ENCODE measurements around the gene SIL1. TPM values are rescaled to one million over a fixed set of nuclear protein-coding genes. Genes with fewer than 3 reads are reported as not detected.

The SIL1 gene
- total RNA-seq, 1 experiment from 2014 or later, result 46.5 TPM

GRCh38 chr5:138955013-138955660 lies 243.0 kb downstream of the SIL1 start:
- Histone ChIP-seq H3K27me3 (ENCODE audit: insufficient read depth, low read depth) (no peaks in the 10 kb centered on the region), H3F3A (ENCODE audit: insufficient read depth, low read depth) (no peaks in the 10 kb centered on the region), H3K36me3 (ENCODE audit: low read depth) (no peaks in the 10 kb centered on the region), H2AFZ (no peak overlapping the region), H3K4me2 (no peak overlapping the region), H3K27ac (no peak overlapping the region), H3K9me2 (ENCODE audit: insufficient read depth) (0 out of 2 replicates have a peak, but pooled peaks cover 3% of the 10 kb centered on the region), H3K9me3 (ENCODE audit: insufficient read depth, low read depth) (no peaks in the 10 kb centered on the region), H3K4me1 (replicated peaks; ENCODE audit: insufficient read depth) (no peaks in the 10 kb centered on the region), H4K20me1 (ENCODE audit: insufficient read depth) (no peaks in the 10 kb centered on the region), H3K4me3 (no peak overlapping the region), H3K79me2 (ENCODE audit: low read depth) (no peaks in the 10 kb centered on the region)
- ChIA-PET CTCF (no interaction called here), POLR2A (ENCODE audit: unreplicated experiment) (no interaction called here)
- DNase-seq, result no peak
- no peak for TF ChIP-seq CTCF (conservative IDR thresholded peaks at IDR 0.05)
- no peak for TF ChIP-seq EZH2 (IDR thresholded peaks at IDR 0.05; ENCODE audit: low read depth)
- no TSS peak for BruUV-seq (replicated peaks)
- intact Hi-C loops (cut with micrococcal nuclease; ENCODE audit: unreplicated experiment), result no loop called here

- no peak for DNase-seq
- Histone ChIP-seq H3K9me2 (ENCODE audit: insufficient read depth) (0 out of 2 replicates have a peak, but pooled peaks cover 3% of the 10 kb centered on the region), H3K79me2 (ENCODE audit: low read depth) (no peaks in the 10 kb centered on the region), H3K4me1 (replicated peaks; ENCODE audit: insufficient read depth) (no peaks in the 10 kb centered on the region), H3K9me3 (ENCODE audit: insufficient read depth, low read depth) (no peaks in the 10 kb centered on the region), H2AFZ (no peak overlapping the region), H3F3A (ENCODE audit: insufficient read depth, low read depth) (no peaks in the 10 kb centered on the region), H3K4me2 (no peak overlapping the region), H3K27ac (no peak overlapping the region), H3K36me3 (ENCODE audit: low read depth) (no peaks in the 10 kb centered on the region), H3K4me3 (no peak overlapping the region), H3K27me3 (ENCODE audit: insufficient read depth, low read depth) (no peaks in the 10 kb centered on the region), H4K20me1 (ENCODE audit: insufficient read depth) (no peaks in the 10 kb centered on the region)
- POLR2A ChIA-PET (ENCODE audit: unreplicated experiment), result interaction anchor here (0.6 to 0.7 kb wide), 3 partner anchors 156 to 379 kb away, joined by 3 to 5 read pairs (median 3); no protein-coding TSS in a partner anchor
- no peak for TF ChIP-seq EZH2 (IDR thresholded peaks at IDR 0.05; ENCODE audit: low read depth)
- no peak for TF ChIP-seq CTCF (conservative IDR thresholded peaks at IDR 0.05)
- CTCF ChIA-PET, result no interaction called here
- intact Hi-C loops (cut with micrococcal nuclease; ENCODE audit: unreplicated experiment), result no loop called here
- no TSS peak for BruUV-seq (replicated peaks)
Measured at GRCh38 chr5:138954257-138955012, 243.7 kb downstream of the SIL1 start.

- Histone ChIP-seq H3K4me3 (no peak overlapping the region), H3K9me2 (ENCODE audit: insufficient read depth) (no peaks in the 10 kb centered on the region), H2AFZ (no peak overlapping the region), H3K9me3 (ENCODE audit: insufficient read depth, low read depth) (no peaks in the 10 kb centered on the region), H3F3A (ENCODE audit: insufficient read depth, low read depth) (no peaks in the 10 kb centered on the region), H4K20me1 (ENCODE audit: insufficient read depth) (no peaks in the 10 kb centered on the region), H3K27me3 (ENCODE audit: insufficient read depth, low read depth) (no peaks in the 10 kb centered on the region), H3K27ac (no peak overlapping the region), H3K79me2 (ENCODE audit: low read depth) (no peaks in the 10 kb centered on the region), H3K36me3 (ENCODE audit: low read depth) (no peaks in the 10 kb centered on the region), H3K4me2 (no peak overlapping the region), H3K4me1 (replicated peaks; ENCODE audit: insufficient read depth) (no peaks in the 10 kb centered on the region)
- intact Hi-C loops (cut with micrococcal nuclease; ENCODE audit: unreplicated experiment), result no loop called here
- CTCF ChIA-PET, result no interaction called here
- no peak for DNase-seq
- no TSS peak for BruUV-seq (replicated peaks)
- no peak for TF ChIP-seq EZH2 (IDR thresholded peaks at IDR 0.05; ENCODE audit: low read depth)
- TF ChIP-seq CTCF (conservative IDR thresholded peaks at IDR 0.05), result no peak
- POLR2A ChIA-PET (ENCODE audit: unreplicated experiment), result interaction anchor here (0.6 to 0.7 kb wide), 3 partner anchors 157 to 378 kb away, joined by 3 to 5 read pairs (median 3); no protein-coding TSS in a partner anchor
Measured at GRCh38 chr5:138953387-138954256, 244.5 kb downstream of the SIL1 start.
